Activated T-cell treated with anti-CD3 and anti-CD28 coated beads for 4 hours (primary cell): ENCODE measurements around the gene RD3L.
"Not testable (repeated sequence)": the region's sequence is repeated elsewhere in the genome, so short reads cannot be mapped to it uniquely, and the experiment has no call there.

Experiments used
- DNase-seq: peaks from one replicate; pipeline ENCODE4 v3.0.0-alpha.2; 2020

The RD3L gene

DNA sequence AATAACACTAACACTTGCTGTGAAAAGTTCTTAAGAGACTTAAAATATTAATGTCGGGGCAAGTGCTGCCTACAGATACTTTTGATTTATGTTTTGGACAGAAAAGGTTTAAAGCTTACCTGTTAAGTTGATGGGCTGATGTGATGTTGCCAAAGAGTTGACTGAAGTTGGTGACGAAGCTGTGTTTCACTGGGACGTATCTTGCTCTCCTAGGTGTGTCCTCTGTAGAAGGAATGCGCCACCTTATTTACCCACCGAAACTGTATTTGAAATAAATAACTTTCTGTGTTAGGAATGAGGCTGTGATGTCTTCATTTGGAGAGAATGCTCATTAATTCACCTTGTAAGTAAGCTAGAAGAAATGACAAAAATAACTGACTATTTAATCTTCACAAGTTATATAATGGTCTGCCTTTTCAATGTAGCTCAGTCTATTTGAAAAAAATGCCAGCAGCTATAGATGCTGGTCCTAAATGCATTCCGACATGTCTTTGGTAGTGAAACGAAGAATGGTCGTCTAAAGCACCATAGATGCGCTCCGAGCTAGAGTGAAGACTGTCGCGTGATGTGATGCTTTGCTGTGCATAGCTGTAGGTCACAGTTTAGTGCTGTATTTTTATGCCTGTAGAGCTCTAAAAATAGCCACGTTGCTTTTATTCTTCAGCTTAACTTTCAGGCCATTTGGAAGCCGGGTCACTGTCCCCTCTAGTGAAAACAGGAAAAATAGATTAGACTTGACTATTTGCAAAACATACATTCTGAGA is at the start of gene RD3L:
TSS of gene RD3L (minus strand) at position 557 of the 764 bp plus-strand sequence. CDS start 834 bp downstream, outside the sequence.
- DNase-seq: no peak

DNA sequence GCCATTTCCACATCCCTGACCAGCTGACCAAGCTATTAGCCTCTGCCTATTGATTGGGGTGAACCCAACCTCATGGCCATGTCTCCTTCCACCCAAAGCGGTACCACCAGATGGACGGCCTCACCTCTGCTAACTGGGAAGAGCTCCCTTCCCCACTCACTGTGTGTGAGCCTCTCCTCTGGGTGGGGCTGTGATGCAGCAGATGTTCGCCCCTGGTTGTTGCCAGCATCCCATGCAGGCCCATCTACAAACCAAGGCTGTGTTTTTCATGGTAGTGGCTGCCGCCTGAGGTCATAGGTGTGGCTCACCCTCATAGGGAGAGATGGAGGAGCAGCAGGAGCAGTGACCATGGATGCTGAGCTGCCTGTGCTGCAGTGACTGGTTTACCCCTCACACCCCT is 47.6 kb upstream of the RD3L start:
- no peak for DNase-seq

GRCh38 chr14:103989034-103989433 is 46.7 kb upstream of the RD3L start:
- DNase-seq: no peak

GRCh38 chr14:103984196-103984595 is 41.9 kb upstream of the RD3L start:
- DNase-seq: no peak

GRCh38 chr14:103980623-103981238 is 38.4 kb upstream of the RD3L start:
- not testable (repeated sequence) for DNase-seq

DNA sequence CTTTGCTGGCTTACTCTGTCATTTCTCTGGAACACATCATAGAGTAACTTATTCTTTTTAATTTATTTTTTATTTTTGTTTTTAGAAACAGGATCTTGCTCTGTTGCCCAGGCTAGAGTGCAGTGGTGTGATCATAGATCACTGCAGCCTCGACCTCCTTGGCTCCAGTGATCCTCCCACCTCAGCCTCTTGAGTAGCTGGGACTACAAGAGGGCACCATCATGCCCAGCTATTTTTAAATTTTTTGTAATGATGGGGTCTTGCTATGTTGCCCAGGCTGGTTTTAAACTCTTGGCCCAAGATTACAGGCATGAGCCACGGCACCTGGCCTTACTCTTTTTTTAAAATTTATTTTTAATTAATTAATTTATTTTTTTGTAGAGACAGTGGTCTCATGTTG is 32.2 kb upstream of the RD3L start:
- no peak for DNase-seq

DNA sequence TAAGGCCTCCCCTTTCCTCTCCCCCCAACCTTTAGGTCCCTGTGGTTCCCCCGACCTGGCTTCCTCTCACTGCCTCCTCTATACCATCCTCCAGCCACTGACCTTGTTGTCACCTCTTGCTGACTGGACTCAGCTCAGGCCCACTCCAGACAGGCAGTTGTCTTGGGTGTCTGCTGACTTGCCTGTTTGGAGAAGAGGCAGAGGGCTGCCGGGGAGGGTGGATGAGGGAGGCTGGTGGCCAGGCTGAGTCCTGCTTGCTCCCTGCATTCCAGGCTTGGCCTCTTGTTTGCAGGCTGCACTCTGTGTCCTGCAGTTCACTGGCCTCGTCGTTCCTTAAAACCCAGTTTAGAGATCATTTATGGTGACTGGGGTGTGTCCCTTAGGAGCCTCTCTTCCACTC is 31.0 kb upstream of the RD3L start:
- no peak for DNase-seq

DNA sequence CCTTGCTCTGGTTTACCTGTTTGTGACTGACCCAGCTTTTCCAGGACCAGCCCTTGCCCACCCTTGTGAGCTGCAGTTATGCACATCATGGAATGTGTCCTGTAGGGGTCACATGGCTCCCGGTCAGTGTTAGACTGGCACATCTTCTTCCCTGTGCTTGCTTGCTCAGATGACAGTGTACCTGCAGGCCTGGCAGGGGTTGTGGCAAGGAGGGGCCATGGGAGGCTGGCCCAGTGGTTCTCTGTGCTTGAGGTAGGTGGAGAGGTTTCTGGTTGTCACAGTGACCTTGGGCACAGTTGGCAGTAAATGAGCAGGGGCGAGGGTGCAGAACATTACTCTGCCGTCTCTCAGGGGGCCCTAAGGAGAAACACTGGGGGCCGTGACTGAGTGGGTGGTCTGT is 27.6 kb upstream of the RD3L start:
- DNase-seq: no peak

- DNase-seq: no peak
Observed at GRCh38 chr14:103966631-103967030, 24.3 kb upstream of the RD3L start.

DNA sequence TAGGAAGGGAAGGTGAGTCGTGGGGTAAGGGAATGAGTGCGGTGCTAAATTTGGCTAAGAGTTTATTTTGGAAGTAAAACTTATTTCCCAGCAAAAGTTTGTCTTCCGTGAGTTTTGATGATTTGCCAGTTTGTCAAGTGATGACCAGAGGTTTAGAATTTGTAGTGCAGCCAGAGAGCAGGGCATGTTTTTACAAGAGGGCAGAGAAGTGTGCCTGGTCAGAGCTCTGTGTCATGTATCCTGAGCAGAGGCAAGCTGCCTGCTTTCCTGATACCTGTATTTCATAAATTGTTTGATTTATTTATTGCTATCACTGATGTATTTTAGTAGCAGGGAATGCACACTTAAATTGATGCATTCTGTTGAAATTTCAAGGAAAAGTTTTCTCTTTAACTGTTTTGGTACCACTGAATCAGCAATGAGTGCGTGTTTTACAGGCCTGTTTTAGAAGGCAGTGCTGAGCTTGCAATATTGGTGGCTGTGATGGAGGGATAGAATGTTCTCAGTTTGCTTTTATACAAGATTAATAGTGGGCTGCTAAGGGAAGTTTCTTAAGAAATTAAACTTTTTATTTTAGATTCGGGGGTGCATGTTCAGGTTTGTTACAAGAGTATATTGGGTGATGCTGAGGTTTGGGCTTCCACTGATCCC is 19.7 kb upstream of the RD3L start:
- no peak for DNase-seq

GRCh38 chr14:103960457-103961055 is 18.2 kb upstream of the RD3L start:
- no peak for DNase-seq

GRCh38 chr14:103949131-103949790 is 6.9 kb upstream of the RD3L start:
- no peak for DNase-seq

DNA sequence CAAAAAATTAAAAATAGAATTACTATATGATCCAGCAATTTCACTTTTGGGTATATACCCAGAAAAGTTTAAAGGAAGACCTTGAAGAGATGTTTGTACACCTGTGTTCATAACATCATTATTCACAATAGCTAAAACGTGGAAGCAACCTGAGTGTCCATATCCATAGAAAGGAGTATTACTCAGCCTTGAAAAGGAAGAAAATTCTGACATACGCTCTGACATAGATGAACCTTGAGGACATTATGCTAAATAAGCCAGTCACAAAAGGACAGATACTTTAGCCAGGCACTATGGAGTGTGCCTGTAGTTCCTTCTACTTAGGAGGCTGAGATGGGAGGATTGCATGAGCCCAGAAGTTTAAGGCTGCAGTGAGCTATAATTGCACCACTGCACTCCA is 6.1 kb upstream of the RD3L start:
- DNase-seq: no peak

- DNase-seq: no peak
Observed at GRCh38 chr14:103946975-103947374, 4.6 kb upstream of the RD3L start.

DNA sequence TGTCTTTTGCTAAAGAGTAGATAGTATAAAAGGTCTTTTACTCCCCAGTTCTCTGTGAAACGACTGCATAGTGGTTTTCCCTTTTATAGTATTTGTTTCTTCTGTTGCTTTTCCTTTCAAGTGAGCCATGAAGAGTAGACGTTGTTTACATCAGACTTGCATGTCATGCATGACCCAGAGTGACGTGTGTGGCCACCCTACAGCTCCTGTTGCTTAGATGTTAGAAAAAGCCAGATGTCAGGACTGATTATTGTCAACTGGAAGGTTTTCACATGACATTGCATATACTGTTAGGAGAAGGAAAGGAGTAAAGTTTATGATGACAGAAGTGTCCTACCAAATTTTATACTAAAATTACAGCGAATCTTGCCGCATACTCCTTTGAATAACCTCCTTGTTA is 1.3 kb upstream of the RD3L start:
- no peak for DNase-seq

DNA sequence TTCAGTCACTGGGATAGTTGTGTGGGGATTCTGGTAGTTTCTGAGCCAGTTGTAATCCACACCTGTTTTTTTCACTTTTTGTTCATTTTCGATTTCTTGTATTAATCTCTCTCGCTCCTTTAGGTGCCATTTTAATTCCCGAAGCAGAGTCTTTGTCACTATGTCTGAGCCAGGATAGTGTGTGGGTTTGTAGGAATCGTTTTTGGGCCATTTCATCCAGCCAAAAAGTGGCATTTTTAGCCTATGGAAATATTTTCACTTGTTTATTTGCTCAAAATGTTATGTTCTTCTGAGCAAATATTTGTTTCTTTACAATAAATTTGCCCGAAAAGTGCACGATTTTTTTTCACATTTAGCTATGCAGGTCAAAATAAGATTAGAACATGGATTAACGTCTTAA is 867 bp downstream of the RD3L start:
- DNase-seq: no peak

GRCh38 chr14:103935102-103935501 is 7.2 kb downstream of the RD3L start:
- no peak for DNase-seq

- DNase-seq: no peak
Observed at GRCh38 chr14:103932791-103933490, 9.4 kb downstream of the RD3L start.

- DNase-seq: no peak
Observed at GRCh38 chr14:103931422-103931821, 10.9 kb downstream of the RD3L start.

DNA sequence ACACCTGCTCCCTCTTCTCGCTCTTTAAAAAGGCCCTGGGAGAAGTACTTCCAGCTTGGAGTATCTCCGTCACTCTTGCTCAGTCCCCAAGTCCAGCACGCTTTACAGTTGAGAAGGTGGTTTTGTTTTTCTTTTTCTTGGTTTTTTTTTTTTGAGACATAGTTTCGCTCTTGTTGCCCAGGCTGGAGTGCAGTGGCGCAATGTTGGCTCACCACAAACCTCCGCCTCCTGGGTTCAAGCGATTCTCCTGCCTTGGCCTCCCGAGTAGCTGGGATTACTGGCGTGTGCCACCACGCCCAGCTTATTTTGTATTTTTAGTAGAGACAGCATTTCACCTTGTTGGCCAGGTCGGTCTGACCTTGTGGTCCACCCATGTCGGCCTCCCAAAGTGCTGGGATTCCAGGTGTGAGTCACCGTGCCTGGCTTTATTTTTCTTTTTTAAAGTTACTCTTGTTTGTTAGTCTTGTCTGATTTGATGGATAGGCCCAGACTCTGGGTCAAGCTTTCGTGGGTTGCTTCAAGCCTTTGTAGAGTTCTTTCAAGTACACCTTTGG is 12.2 kb downstream of the RD3L start:
- no peak for DNase-seq

- no peak for DNase-seq
Observed at GRCh38 chr14:103928011-103928890, 14.1 kb downstream of the RD3L start, which contains the start of gene TDRD9. Gene TDRD9, plus strand, starts transcription at chr14:103928456. Its CDS starts 54 bp downstream, at chr14:103928510.
